ENCODE measurements around the gene PPIB. TPM values are rescaled to one million over a fixed set of nuclear protein-coding genes. Genes with fewer than 3 reads are reported as not detected.

The PPIB gene
- total and polyA plus RNA-seq, 2 experiments from 2014 or later: 398 to 870 TPM

DNA sequence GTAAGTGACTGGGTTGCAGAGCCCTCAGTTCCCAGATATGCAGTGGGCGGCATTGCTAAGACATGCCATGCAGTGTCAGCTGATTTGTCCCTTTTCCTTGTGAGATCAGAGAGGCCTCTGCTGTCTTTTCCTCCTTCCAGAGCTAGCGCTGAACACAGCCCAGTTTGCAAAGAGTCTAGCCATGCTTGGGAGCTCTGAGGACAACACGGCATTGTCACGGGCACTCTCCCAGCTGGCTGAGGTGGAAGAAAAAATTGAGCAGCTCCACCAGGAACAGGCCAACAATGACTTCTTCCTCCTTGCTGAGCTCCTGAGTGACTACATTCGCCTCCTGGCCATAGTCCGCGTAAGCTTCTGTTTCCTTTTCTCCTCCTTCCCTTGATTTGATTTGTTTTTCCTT, 31.3 kb downstream of the PPIB start (continued):
- TF ChIP-seq, protein P1, sequence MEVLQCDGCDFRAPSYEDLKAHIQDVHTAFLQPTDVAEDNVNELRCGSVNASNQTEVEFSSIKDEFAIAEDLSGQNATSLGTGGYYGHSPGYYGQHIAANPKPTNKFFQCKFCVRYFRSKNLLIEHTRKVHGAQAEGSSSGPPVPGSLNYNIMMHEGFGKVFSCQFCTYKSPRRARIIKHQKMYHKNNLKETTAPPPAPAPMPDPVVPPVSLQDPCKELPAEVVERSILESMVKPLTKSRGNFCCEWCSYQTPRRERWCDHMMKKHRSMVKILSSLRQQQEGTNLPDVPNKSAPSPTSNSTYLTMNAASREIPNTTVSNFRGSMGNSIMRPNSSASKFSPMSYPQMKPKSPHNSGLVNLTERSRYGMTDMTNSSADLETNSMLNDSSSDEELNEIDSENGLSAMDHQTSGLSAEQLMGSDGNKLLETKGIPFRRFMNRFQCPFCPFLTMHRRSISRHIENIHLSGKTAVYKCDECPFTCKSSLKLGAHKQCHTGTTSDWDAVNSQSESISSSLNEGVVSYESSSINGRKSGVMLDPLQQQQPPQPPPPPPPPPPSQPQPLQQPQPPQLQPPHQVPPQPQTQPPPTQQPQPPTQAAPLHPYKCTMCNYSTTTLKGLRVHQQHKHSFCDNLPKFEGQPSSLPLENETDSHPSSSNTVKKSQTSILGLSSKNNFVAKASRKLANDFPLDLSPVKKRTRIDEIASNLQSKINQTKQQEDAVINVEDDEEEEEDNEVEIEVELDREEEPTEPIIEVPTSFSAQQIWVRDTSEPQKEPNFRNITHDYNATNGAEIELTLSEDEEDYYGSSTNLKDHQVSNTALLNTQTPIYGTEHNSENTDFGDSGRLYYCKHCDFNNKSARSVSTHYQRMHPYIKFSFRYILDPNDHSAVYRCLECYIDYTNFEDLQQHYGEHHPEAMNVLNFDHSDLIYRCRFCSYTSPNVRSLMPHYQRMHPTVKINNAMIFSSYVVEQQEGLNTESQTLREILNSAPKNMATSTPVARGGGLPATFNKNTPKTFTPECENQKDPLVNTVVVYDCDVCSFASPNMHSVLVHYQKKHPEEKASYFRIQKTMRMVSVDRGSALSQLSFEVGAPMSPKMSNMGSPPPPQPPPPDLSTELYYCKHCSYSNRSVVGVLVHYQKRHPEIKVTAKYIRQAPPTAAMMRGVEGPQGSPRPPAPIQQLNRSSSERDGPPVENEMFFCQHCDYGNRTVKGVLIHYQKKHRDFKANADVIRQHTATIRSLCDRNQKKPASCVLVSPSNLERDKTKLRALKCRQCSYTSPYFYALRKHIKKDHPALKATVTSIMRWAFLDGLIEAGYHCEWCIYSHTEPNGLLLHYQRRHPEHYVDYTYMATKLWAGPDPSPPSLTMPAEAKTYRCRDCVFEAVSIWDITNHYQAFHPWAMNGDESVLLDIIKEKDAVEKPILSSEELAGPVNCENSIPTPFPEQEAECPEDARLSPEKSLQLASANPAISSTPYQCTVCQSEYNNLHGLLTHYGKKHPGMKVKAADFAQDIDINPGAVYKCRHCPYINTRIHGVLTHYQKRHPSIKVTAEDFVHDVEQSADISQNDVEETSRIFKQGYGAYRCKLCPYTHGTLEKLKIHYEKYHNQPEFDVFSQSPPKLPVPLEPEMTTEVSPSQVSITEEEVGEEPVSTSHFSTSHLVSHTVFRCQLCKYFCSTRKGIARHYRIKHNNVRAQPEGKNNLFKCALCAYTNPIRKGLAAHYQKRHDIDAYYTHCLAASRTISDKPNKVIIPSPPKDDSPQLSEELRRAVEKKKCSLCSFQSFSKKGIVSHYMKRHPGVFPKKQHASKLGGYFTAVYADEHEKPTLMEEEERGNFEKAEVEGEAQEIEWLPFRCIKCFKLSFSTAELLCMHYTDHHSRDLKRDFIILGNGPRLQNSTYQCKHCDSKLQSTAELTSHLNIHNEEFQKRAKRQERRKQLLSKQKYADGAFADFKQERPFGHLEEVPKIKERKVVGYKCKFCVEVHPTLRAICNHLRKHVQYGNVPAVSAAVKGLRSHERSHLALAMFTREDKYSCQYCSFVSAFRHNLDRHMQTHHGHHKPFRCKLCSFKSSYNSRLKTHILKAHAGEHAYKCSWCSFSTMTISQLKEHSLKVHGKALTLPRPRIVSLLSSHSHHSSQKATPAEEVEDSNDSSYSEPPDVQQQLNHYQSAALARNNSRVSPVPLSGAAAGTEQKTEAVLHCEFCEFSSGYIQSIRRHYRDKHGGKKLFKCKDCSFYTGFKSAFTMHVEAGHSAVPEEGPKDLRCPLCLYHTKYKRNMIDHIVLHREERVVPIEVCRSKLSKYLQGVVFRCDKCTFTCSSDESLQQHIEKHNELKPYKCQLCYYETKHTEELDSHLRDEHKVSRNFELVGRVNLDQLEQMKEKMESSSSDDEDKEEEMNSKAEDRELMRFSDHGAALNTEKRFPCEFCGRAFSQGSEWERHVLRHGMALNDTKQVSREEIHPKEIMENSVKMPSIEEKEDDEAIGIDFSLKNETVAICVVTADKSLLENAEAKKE (CRISPR knock-in tag; IDR thresholded peaks at IDR 0.05): no peak
- no peak for TF ChIP-seq JUNB (IDR thresholded peaks at IDR 0.05; ENCODE audit: unreplicated experiment)
- no peak for TF ChIP-seq ZNF114 (CRISPR knock-in tag; IDR thresholded peaks at IDR 0.05)
- no peak for TF ChIP-seq ETS1 (IDR thresholded peaks at IDR 0.05)
- no peak for TF ChIP-seq NANOG (IDR thresholded peaks at IDR 0.05; ENCODE audit: borderline replicate concordance)
- TF ChIP-seq ZNF331 (CRISPR knock-in tag; IDR thresholded peaks at IDR 0.05; ENCODE audit: low read depth): no peak
- TF ChIP-seq, protein P2, sequence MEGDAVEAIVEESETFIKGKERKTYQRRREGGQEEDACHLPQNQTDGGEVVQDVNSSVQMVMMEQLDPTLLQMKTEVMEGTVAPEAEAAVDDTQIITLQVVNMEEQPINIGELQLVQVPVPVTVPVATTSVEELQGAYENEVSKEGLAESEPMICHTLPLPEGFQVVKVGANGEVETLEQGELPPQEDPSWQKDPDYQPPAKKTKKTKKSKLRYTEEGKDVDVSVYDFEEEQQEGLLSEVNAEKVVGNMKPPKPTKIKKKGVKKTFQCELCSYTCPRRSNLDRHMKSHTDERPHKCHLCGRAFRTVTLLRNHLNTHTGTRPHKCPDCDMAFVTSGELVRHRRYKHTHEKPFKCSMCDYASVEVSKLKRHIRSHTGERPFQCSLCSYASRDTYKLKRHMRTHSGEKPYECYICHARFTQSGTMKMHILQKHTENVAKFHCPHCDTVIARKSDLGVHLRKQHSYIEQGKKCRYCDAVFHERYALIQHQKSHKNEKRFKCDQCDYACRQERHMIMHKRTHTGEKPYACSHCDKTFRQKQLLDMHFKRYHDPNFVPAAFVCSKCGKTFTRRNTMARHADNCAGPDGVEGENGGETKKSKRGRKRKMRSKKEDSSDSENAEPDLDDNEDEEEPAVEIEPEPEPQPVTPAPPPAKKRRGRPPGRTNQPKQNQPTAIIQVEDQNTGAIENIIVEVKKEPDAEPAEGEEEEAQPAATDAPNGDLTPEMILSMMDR (conservative IDR thresholded peaks at IDR 0.05; ENCODE audit: low read depth in 2 of 2): no peak
- TF ChIP-seq POLR2AphosphoS5 (IDR thresholded peaks at IDR 0.05; ENCODE audit: low read depth): no peak
- TF ChIP-seq CREB1 (CRISPR knock-in tag; IDR thresholded peaks at IDR 0.05; ENCODE audit: low read depth): no peak
- no peak for TF ChIP-seq EZH2phosphoT487 (IDR thresholded peaks at IDR 0.05; ENCODE audit: unreplicated experiment)
